HUDEP-2 (cell line): ENCODE measurements around the gene TOPAZ1.
A peak's percentile ranks its signal among the peaks of the same experiment; 100 is the strongest.

ENCODE experiments used
- DNase-seq, 76 experiments: peaks; one replicate each; lab custom pipeline; 2025; ENCODE audit not compliant: unreplicated experiment in 76 of 76; lab: John Stamatoyannopoulos, UW

The TOPAZ1 gene

GRCh38 chr3:44240061-44240460 lies 1.6 kb upstream of the TOPAZ1 start:
- DNase-seq, result no peak

GRCh38 chr3:44242721-44243120 lies 1.0 kb downstream of the TOPAZ1 start:
- DNase-seq, result no peak

- no peak for DNase-seq
These were observed 6.5 kb downstream of the TOPAZ1 start for GRCh38 chr3:44248152-44248551.

- DNase-seq, result no peak
These were observed 10.8 kb downstream of the TOPAZ1 start for GRCh38 chr3:44252332-44252959.

GRCh38 chr3:44259404-44259803 lies 17.7 kb downstream of the TOPAZ1 start:
- DNase-seq, result no peak

GRCh38 chr3:44264146-44264545 lies 22.5 kb downstream of the TOPAZ1 start:
- DNase-seq, result no peak

GRCh38 chr3:44265815-44266214 lies 24.1 kb downstream of the TOPAZ1 start:
- DNase-seq, result no peak

- DNase-seq, result no peak
These were observed 30.5 kb downstream of the TOPAZ1 start for GRCh38 chr3:44272191-44272590.

GRCh38 chr3:44277925-44278324 lies 36.2 kb downstream of the TOPAZ1 start:
- DNase-seq, result no peak

- DNase-seq, result no peak
These were observed 38.4 kb downstream of the TOPAZ1 start for GRCh38 chr3:44280077-44280476.

GRCh38 chr3:44280631-44281030 lies 38.9 kb downstream of the TOPAZ1 start:
- DNase-seq, result no peak

GRCh38 chr3:44284949-44285348 lies 43.3 kb downstream of the TOPAZ1 start:
- no peak for DNase-seq

GRCh38 chr3:44289882-44290462 lies 48.3 kb downstream of the TOPAZ1 start:
- peak in 4 of 76 experiments; percentile 0 to 7 (median 4) for DNase-seq

- DNase-seq, result no peak
These were observed 50.6 kb downstream of the TOPAZ1 start for GRCh38 chr3:44292276-44292675.

- no peak for DNase-seq
These were observed 51.3 kb downstream of the TOPAZ1 start for GRCh38 chr3:44292947-44293346.

- no peak for DNase-seq
These were observed 55.6 kb downstream of the TOPAZ1 start for GRCh38 chr3:44297255-44297654.

GRCh38 chr3:44301746-44302145 lies 60.1 kb downstream of the TOPAZ1 start:
- no peak for DNase-seq

- DNase-seq, result no peak
These were observed 67.8 kb downstream of the TOPAZ1 start for GRCh38 chr3:44309500-44309899.

- DNase-seq, result peak in 2 of 76 experiments; percentile 7 to 9
These were observed 77.2 kb downstream of the TOPAZ1 start for GRCh38 chr3:44318891-44319311.

GRCh38 chr3:44321335-44321734 lies 79.6 kb downstream of the TOPAZ1 start:
- DNase-seq, result no peak

- peak in 54 of 76 experiments; percentile 1 to 62 (median 26) for DNase-seq
These were observed 81.8 kb downstream of the TOPAZ1 start for GRCh38 chr3:44323341-44323955.

GRCh38 chr3:44324584-44324983 lies 82.9 kb downstream of the TOPAZ1 start:
- DNase-seq, result no peak
